NCI-H774 (cell line): Measurements from ENCODE around the gene RPS6KA2.

Experiments used
- DNase-seq: peaks from one replicate; lab custom pipeline; 2025; lab: John Stamatoyannopoulos, UW

Gene RPS6KA2

GRCh38 chr6:166446567-166447065 is 180.4 kb downstream of the RPS6KA2 start:
- DNase-seq: no peak

GRCh38 chr6:166446146-166446545 is 180.9 kb downstream of the RPS6KA2 start:
- DNase-seq: no peak

- no peak for DNase-seq
These were observed 182.6 kb downstream of the RPS6KA2 start for GRCh38 chr6:166444446-166444845.

DNA sequence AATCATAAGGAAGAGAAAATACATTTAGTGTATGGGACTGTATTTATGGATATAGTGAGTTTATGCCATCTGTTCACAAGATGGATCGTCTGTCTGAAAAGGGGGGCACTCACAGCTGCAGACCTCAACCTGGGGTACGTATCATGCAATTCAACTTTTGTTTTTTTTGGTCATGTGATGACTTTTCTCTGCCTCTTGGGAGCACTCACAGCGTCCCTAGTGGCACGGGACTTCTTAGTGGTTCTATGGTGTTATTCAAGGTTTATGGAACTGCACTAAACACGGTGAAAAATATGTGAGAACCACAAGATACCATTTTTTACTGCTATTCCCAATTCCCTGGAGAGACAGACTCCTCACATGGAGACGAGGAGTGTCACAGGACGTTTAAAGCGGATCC is 183.9 kb downstream of the RPS6KA2 start:
- DNase-seq: no peak

DNA sequence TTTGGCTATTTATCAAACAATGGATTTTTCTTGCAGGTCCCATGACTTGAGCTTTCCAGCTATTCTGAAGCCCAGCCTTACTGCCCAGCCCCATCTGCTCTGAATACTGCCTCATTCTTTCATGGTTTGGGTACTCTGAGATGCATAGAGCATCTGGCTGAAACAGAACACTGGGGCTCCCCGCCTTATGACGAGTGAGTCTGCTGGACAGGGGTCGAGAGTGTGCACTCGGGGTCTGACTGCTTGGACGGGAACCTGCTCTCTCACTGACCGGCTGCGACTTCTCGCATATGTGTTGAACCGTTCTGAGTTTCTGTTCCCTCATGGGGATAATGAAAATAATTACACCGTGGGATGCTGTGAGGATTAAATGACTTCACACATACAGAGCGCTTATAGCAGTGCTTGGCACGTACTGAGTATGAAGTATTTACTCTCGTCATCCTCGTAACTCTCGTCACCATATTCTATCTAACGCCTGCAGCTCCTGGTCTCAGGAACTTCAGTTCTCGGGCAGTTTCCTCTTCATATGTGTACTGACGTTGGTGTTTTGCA is 184.8 kb downstream of the RPS6KA2 start:
- DNase-seq: no peak

DNA sequence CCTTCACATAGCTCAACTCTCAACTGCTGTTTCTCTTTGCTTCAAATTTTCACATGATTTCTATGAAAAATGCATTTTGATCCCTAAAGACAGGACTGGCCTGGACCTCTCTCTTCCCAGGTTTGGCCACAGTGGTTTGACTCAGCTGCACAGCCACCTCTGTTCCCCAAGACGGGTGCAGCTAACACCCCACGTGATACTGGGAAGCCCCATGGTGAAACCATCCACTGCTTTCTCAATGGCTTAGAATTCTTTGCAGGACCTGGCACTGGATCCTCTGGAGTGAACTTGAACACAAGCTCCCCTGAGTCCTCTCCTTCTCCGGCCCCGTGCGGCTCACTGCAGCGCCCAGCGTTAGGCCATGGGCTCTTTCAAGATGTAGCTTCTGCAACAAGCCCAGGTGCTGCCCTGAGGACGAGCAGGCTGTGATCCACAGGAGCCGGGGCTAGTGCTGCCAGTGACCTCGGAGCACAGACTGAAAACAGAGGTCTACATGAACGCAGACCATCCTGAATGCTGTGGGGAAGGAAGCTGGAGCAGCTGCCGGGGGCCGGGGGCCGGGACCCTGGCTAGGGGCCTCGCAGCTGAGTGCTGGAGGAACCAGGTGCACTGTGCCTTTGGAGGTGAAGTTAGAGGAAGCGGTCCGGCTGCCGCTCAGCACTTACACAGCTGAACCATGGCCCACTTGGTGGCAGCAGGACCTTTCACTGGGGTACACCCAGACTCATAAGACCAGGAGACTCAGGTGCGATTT is 185.5 kb downstream of the RPS6KA2 start:
- no peak for DNase-seq

DNA sequence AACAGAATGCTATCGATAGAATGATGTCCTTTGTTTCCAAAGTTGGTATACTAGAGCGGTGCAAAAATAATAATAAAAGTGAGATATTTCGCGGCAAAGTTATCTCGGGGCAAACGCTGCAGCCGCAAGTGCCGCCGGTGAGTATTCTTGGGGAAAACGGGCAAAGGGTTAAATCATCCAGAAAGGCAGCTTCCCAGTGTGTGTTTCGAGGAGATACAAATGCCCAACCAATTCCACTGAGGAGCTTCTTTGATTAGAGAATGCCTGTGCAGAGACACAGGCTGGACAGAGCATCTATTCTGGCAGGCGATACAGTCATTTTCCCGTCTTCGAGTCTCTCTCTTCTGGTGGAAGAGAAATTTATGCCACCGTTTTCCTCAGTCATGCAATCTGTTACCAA is 186.3 kb downstream of the RPS6KA2 start:
- DNase-seq: no peak

- DNase-seq: no peak
These were observed 186.9 kb downstream of the RPS6KA2 start for GRCh38 chr6:166440106-166440505.

GRCh38 chr6:166439366-166440091 is 187.5 kb downstream of the RPS6KA2 start:
- DNase-seq: no peak

DNA sequence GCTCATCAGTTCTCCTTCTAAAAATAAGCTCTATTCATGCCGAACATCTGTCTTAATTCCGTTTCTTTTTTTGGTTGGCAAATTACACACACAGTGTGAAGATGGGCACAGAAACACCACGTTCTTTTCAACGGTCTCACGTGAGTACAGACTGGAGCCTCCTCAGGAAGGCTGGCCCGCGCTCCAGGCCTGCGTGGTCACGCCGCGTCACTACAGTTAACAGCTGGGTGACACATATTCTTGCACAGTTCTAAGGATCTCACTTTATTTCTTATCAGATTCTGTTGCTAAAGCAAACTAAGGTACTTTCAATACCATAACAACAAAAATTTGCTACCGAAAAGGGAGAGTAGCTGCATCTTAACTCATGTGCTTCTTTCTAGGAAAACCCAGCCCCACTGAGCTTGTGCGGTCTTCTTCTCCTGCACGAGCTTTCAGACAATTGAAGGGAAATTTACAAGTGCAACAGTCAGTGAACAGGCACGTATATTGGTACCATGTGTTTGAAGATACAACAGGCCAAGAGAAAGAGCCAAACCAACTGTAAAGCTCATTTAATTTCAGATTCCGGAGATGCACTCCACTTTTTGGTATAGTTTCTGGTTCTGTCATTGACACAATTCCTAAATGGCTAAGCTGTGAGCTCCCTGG is 188.7 kb downstream of the RPS6KA2 start:
- DNase-seq: no peak

DNA sequence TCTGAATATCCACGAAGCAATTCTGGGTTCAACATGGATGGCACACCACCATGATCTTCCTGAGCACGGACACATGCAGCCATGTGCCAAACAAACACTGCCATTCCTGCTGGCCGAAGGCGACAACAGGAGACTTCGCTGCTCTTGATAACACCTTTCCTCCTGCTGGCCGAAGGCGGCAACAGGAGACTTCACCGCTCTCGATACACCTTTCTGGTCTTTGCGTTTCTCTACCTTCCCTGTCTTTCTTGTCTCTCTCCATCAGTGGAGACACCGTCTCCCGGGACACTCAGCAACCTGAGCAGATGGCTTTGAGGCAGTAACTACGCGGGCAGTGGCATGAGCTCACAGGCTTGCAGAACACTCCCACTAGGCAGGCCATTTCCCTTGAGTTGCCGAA is 189.4 kb downstream of the RPS6KA2 start:
- DNase-seq: no peak

GRCh38 chr6:166436195-166437139 is 190.6 kb downstream of the RPS6KA2 start:
- no peak for DNase-seq

DNA sequence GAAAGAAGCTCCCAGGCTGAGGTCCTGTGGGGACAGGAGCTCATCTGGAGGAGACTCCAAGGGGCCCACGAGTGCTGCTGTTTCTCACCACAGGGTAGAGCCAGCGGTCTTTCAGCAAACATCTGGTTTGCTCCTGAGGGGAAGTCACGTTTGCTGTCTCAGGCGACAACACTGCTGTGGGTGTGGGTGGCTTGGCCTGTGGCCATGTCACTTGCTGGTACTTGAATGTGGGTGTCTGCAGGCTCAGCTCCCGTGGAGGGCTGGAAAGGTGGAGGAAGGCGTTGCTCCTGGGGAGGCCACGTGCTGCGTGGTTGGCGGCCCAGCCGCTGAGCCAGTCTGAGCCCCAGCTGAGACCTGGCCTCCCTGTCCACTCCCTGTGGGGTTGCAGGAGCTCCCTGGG is 191.5 kb downstream of the RPS6KA2 start:
- DNase-seq: no peak

DNA sequence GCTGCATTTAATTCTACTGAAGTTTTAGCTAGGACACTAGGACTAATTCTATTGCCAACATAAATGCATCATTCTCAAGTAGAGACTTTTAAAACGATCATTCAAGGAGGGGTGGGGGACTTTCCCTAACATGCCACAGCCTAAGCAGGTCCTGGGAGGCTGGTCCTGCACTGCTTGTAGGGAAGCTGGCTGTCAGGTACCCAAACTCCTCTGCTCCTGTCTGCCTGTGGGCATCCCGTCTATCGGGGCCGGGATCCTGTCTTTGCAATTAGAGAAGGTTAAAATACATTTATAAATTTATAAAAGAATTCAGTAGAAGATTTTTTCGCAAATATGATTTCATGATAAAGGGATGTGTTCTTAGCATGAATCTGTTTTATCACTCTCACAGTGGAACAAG is 192.7 kb downstream of the RPS6KA2 start:
- DNase-seq: no peak

DNA sequence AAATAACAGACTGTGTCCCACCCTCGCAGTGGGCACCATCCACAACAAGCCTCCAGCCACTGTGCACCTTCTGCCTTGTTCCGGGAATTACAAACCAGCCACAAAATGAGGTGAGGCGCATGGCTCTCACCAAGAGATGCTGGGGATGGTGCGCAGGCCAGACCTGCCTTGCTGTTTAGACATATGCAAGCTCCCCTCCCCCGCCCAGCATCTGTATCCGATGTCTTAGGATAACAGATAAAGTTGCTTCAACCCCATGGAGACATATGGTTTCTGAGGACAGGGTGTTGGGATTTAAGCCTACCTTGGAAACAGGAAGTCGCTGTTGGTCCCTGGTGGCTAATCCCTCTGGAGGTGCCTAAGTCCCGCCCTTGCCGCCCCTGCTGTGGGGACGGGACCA is 194.0 kb downstream of the RPS6KA2 start:
- DNase-seq: no peak

GRCh38 chr6:166430269-166430668 is 196.8 kb downstream of the RPS6KA2 start:
- no peak for DNase-seq

- no peak for DNase-seq
These were observed 202.6 kb downstream of the RPS6KA2 start for GRCh38 chr6:166424431-166424830.

DNA sequence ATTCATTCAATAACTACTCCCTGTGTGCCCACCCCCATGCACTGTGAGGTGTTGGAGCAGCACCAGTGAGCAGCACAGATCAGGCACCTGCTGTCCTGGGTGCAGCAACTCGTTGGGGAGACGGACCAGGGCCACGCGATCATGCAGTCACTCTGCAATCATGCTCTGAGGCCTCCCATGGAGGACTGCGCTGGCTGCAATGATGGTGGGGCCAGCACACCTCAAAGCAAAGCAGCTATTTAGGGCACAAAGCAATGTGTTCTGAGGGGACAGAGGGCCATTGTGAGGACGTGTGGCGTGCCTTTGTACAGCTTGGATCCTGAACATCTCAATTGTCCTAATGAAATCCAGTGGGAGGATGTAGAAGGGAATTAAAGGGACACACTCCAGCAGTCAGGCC is 203.3 kb downstream of the RPS6KA2 start:
- DNase-seq: no peak

GRCh38 chr6:166423051-166423745 is 203.9 kb downstream of the RPS6KA2 start:
- peak; percentile 82 for DNase-seq

DNA sequence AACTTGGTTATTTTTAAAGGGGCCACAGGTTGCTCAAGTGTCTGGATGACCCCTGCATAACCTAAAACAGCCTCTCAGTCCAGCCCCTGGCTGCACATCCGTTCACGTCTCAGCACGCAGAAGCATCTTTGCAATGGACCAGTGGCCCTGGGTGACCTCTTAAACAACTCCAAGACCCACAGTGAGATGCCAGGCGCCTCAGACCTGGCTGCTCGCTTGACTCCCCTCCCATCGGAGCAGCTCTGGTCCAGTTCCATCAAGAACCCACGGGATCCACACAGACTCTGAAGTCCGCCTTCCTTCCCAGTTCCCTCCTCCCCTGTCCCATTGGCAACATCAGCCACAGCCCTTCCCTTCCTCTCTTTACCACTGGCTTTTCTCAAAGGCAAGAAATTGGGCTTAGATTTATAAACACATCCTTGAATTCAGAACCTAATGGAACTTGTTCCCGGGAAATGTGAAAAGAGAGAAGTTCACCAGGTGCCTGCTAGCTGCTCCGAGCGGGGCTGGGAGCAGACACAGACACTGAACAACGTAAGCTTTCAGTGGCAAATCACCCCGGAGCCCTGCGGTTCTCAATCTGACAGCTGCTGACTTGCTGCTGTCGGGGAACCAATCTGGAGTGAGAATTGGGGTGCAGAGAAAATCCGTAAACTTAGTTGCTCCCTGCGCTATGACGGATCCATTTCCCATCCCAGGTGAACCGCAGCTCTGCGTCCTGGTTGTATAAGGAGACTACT is 204.7 kb downstream of the RPS6KA2 start:
- no peak for DNase-seq
